ENCODE results near the gene EXOC6. TPM values are rescaled to one million over a fixed set of nuclear protein-coding genes. Genes with fewer than 3 reads are reported as not detected.

EXOC6 gene
- total and polyA plus RNA-seq, 7 donors = 7.4 to 27.8 (median 14.4) TPM

DNA sequence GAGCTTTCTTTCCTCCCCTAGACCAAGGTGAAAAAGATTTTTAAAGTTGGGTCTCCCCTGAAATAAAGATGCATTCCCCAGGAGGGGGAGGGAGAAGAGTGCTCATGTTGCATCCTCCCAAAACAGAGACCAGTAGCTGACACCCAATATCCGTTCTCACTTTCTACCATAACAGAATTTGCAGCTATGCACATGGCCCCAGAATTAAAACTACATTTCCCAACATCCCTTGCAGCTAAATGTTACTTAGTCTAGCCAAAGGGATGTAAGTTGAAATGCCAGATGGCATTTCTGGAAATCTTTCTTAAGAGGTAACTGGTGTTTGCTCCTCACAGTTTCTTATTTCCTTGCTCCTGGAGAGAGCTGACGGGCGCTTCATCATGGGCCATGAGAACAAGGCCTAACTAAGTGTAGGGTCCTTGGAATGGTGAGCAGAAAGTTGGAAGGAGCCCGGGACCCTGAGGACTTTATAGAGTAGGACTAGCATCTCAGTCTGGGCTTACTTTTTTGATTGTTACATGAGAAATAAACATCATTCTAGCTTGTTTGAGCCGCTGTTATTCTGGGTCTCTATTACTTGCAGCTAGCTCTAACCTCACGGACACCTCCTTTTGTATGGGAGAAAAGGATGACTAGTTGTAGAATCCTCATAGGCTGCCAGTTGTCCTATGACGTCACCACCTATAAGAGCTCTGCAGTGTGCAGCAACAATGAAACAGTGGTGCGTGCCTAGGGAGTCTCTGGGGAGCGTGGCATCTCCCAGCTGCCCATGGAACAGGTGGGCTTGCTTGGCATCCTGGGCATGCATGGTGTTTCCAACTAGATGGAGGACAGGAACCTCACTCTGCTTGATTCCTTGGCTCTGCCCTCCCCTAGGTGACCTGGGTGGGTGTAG is 46.1 kb upstream of the EXOC6 start:
- no peak for ATAC-seq
- peaks cover 0 to 3% (median 0%) of the 10 kb centered on the region in 3 donors for H3K27me3 ChIP-seq (ENCODE audit: insufficient read depth in 3 of 3, low read length in 2 of 3)
- WGBS, 3 donors = 71 to 74% (median 73%) methylated on average over 9 of the region's 9 CpGs
- no peaks in the 10 kb centered on the region for H3K4me1 ChIP-seq
- H3K4me3 ChIP-seq = no peak overlapping the region
- TF ChIP-seq, protein P1, sequence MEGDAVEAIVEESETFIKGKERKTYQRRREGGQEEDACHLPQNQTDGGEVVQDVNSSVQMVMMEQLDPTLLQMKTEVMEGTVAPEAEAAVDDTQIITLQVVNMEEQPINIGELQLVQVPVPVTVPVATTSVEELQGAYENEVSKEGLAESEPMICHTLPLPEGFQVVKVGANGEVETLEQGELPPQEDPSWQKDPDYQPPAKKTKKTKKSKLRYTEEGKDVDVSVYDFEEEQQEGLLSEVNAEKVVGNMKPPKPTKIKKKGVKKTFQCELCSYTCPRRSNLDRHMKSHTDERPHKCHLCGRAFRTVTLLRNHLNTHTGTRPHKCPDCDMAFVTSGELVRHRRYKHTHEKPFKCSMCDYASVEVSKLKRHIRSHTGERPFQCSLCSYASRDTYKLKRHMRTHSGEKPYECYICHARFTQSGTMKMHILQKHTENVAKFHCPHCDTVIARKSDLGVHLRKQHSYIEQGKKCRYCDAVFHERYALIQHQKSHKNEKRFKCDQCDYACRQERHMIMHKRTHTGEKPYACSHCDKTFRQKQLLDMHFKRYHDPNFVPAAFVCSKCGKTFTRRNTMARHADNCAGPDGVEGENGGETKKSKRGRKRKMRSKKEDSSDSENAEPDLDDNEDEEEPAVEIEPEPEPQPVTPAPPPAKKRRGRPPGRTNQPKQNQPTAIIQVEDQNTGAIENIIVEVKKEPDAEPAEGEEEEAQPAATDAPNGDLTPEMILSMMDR (IDR thresholded peaks at IDR 0.05) = no peak
- DNase-seq = no peak
- intact Hi-C loops (cut with DNase I) = no loop called here
- H3K36me3 ChIP-seq (ENCODE audit: insufficient read depth in 1 of 2, low read depth in 1 of 2) = no peaks in the 10 kb centered on the region
- no peaks in the 10 kb centered on the region for H3K9me3 ChIP-seq
- no peak overlapping the region for H3K27ac ChIP-seq

- no peaks in the 10 kb centered on the region for H3K36me3 ChIP-seq (ENCODE audit: insufficient read depth in 1 of 2, low read depth in 1 of 2)
- DNase-seq (no peak), ATAC-seq (no peak)
- peaks cover 0 to 3% (median 0%) of the 10 kb centered on the region in 3 donors for H3K27me3 ChIP-seq (ENCODE audit: insufficient read depth in 3 of 3, low read length in 2 of 3)
- intact Hi-C loops (cut with DNase I) = loop anchor here in 1 of 2 donors (10.0 kb wide), 1 partner anchor 115 kb away; no protein-coding TSS in a partner anchor
- WGBS, 3 donors = 86 to 87% (median 87%) methylated on average over 3 of the region's 3 CpGs
- TF ChIP-seq, protein P1 (IDR thresholded peaks at IDR 0.05) = no peak
- H3K4me1 ChIP-seq = no peaks in the 10 kb centered on the region
- H3K4me3 ChIP-seq = no peak overlapping the region
- H3K27ac ChIP-seq = no peak overlapping the region
- H3K9me3 ChIP-seq = no peaks in the 10 kb centered on the region
These were observed 38.5 kb upstream of the EXOC6 start for GRCh38 chr10:92809840-92810239.

- H3K27ac ChIP-seq = no peak overlapping the region
- 68 to 85% (median 77%) methylated on average over 4 of the region's 4 CpGs for WGBS, 3 donors
- DNase-seq (no peak), ATAC-seq (no peak)
- no peak overlapping the region for H3K4me3 ChIP-seq
- H3K36me3 ChIP-seq (ENCODE audit: insufficient read depth in 1 of 2, low read depth in 1 of 2) = no peaks in the 10 kb centered on the region
- H3K4me1 ChIP-seq = no peaks in the 10 kb centered on the region
- intact Hi-C loops (cut with DNase I) = loop anchor here in 1 of 2 donors (10.0 kb wide), 1 partner anchor 116 kb away; no protein-coding TSS in a partner anchor
- no peaks in the 10 kb centered on the region for H3K9me3 ChIP-seq
- TF ChIP-seq, protein P1 (IDR thresholded peaks at IDR 0.05) = no peak
- H3K27me3 ChIP-seq (ENCODE audit: insufficient read depth in 3 of 3, low read length in 2 of 3) = peaks cover 0 to 3% (median 0%) of the 10 kb centered on the region in 3 donors
These were observed 37.3 kb upstream of the EXOC6 start for GRCh38 chr10:92810934-92811532.

- TF ChIP-seq, protein P1 (IDR thresholded peaks at IDR 0.05) = no peak
- Histone ChIP-seq H3K27me3 (ENCODE audit: insufficient read depth in 3 of 3, low read length in 2 of 3) (no peaks in the 10 kb centered on the region), H3K9me3 (no peaks in the 10 kb centered on the region), H3K27ac (no peak overlapping the region), H3K4me3 (no peak overlapping the region), H3K4me1 (no peaks in the 10 kb centered on the region), H3K36me3 (ENCODE audit: insufficient read depth in 1 of 2, low read depth in 1 of 2) (no peaks in the 10 kb centered on the region)
- 57 to 73% (median 68%) methylated on average over 1 of the region's 1 CpG for WGBS, 3 donors
- no peak for ATAC-seq
- intact Hi-C loops (cut with DNase I) = loop anchor here in 1 of 2 donors (10.0 kb wide), 1 partner anchor 117 kb away; no protein-coding TSS in a partner anchor
- DNase-seq = no peak
These were observed 36.3 kb upstream of the EXOC6 start for GRCh38 chr10:92811986-92812385.

All from psoas muscle (tissue), 8 donors.